T-cell (primary cell): ENCODE measurements around the gene JSRP1. TPM values are rescaled to one million over a fixed set of nuclear protein-coding genes. Genes with fewer than 3 reads are reported as not detected.

Source experiments
- total RNA-seq, 35 experiments: library from RNA in 6 of 35; stranded (reverse) in 6 of 35; fragments of 120-200 nt in 1 of 35; gene quantifications; one replicate each; pipeline versions ENCODE4 v1.2.1 to v1.2.4 and lab custom pipeline; 2013 to 2026

JSRP1 gene
- total RNA-seq, 5 donors from 2014 or later (not counting 1 experiment from before 2014, with no cell fraction given): 0.42 to 1.5 (median 1.0) TPM; not detected in 1

Other genes with a start within 250 kb of the JSRP1 start
- 10 to 100 TPM; 52.2 to 79.8 (median 73.6) TPM for gene BTBD2, start 240.7 kb downstream of the JSRP1 start, total RNA-seq
- gene MKNK2, start 205.2 kb downstream of the JSRP1 start, total RNA-seq: 100 to 1,000 TPM; 196 to 242 (median 234) TPM
- 100 to 1,000 TPM in 4 of 5 donors, 10 to 100 TPM in 1; 98.6 to 162 (median 142) TPM for gene MOB3A, start 160.1 kb downstream of the JSRP1 start, total RNA-seq
- gene IZUMO4, start 159.5 kb downstream of the JSRP1 start, total RNA-seq: 10 to 100 TPM; 14.0 to 23.5 (median 19.7) TPM
- gene AP3D1, start 104.9 kb downstream of the JSRP1 start, total RNA-seq: 10 to 100 TPM; 78.6 to 91.5 (median 86.7) TPM
- gene DOT1L, start 92.5 kb downstream of the JSRP1 start, total RNA-seq: 10 to 100 TPM; 33.4 to 39.3 (median 38.4) TPM
- 10 to 100 TPM; 38.3 to 87.0 (median 80.4) TPM for gene PLEKHJ1, start 20.1 kb downstream of the JSRP1 start, total RNA-seq
- gene SF3A2, start 19.6 kb downstream of the JSRP1 start, total RNA-seq: 100 to 1,000 TPM; 130 to 172 (median 161) TPM
- 10 to 100 TPM in 2 of 5 donors, 1 to 10 TPM in 3; 2.1 to 13.5 (median 5.3) TPM for gene AMH, start 7.1 kb downstream of the JSRP1 start, total RNA-seq
- under 1 TPM in 3 of 5 donors, not detected in 2; 0.22 to 0.49 (median 0.30) TPM for gene PEAK3, start 25.8 kb upstream of the JSRP1 start, total RNA-seq
- 1 to 10 TPM in 2 of 5 donors, under 1 TPM in 3; 0.23 to 1.7 (median 0.99) TPM for gene LINGO3, start 51.7 kb upstream of the JSRP1 start, total RNA-seq
- gene LSM7, start 72.2 kb upstream of the JSRP1 start, total RNA-seq: 100 to 1,000 TPM in 3 of 5 donors, 10 to 100 TPM in 2; 86.7 to 127 (median 107) TPM
- gene SPPL2B, start 72.3 kb upstream of the JSRP1 start, total RNA-seq: 100 to 1,000 TPM in 4 of 5 donors, 10 to 100 TPM in 1; 96.5 to 173 (median 133) TPM
- not detected for gene TMPRSS9, start 103.8 kb upstream of the JSRP1 start, total RNA-seq
- gene TIMM13, start 171.2 kb upstream of the JSRP1 start, total RNA-seq: 10 to 100 TPM; 22.4 to 50.9 (median 33.7) TPM
- 10 to 100 TPM; 15.7 to 26.7 (median 24.7) TPM for gene LMNB2, start 200.5 kb upstream of the JSRP1 start, total RNA-seq
- 100 to 1,000 TPM in 3 of 5 donors, 10 to 100 TPM in 2; 76.5 to 174 (median 102) TPM for gene GADD45B, start 219.7 kb upstream of the JSRP1 start, total RNA-seq